Brain pericyte (primary cell): ENCODE data around the gene CREB3L4.

Source experiments
- DNase-seq: peaks from one replicate; pipeline ENCODE4 v3.0.0-alpha.2; 2012; ENCODE audit warnings: low read depth, low spot score

CREB3L4 gene, protein sequence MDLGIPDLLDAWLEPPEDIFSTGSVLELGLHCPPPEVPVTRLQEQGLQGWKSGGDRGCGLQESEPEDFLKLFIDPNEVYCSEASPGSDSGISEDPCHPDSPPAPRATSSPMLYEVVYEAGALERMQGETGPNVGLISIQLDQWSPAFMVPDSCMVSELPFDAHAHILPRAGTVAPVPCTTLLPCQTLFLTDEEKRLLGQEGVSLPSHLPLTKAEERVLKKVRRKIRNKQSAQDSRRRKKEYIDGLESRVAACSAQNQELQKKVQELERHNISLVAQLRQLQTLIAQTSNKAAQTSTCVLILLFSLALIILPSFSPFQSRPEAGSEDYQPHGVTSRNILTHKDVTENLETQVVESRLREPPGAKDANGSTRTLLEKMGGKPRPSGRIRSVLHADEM

DNA sequence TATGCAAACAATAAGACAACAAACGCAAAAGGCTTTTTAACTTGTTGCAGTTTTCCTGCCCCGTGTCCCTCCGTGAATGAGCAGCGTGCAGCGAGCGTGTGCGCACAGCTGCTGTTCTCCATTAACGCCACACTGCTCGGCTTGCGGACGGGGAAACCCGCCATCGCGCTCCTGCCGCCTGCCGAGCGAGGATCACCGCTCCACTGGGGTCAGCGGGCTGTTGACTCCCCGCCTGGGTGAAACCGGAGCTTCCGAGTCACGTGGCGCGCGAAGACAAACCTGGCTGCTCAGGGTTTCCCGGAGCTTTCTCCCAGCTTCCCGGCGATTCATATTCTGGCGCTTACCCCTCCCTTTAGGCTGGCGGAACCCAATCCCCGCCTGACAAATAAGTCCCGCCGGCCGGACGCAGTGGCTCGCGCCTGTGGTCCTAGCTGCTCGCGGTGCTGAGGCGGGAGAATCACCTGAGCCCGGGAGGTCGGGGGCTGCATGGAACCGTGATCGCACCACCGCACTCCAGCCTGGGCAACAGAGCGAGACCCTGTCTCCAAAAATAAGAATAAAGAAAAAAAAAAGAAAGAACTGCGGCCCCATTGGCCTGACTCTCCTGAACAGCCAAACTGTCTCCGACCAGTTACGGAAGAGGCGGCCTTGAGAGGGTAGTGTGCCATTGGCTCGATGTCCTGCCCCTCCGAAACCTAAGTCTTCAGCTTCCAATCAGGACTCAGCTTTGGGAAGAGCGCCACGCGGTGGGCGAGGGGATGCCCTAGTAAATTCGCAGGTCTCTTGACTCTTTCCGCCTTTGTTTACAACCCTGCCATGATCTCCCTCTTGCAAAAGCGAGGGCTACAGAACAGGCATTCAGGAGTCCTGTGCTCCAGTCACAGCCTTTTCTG, at the start of gene CREB3L4:
CREB3L4 (plus strand) TSS at position 796 of the 893 bp plus-strand sequence. CDS start 624 bp downstream, outside the sequence.
- peak; percentile 88 for DNase-seq

DNA sequence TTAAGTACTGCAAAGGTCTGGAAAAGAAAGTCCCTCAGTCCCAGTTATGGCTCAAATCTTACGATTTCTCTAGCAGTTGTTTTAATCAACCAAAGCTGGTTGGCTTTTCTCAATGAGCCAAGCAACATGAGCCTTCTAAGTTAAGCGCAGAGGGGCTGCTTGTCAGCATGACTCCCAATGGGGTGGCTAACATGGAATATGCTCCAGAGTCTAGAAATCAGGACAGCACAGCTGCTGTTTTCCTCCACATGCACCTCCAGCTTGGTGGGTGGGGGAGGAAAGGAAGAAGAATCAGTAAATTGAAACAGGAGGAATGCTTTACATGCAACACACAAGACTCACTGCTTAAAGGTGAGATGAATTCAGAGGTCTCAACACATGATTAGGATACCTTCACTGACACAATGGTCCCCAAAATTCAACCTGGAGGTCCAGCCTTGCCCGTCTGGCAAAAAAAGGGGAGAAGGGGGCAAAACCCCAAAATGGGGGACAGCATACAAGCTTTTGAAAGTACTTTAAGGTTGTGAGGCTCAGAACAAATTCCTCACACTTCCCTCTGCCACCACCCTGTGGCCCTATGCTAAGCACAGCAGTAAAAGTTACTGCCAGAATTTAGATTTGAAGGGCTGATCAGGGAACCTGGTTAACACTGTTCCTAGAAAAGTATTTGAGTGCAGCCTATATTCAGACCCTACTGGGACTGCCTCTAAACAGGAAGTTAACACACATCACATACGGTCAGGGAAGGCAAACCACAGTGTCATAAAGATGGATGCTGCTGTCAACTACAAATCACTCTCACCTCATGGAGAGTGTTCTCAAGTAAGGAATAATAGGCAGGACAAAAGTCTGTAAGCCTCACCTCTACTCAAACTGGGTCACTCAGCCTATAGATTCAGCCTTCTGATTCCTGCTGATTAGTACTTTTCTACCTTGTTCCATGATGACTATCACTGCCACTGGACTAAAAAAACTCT, 47.5 kb upstream of the CREB3L4 start:
- no peak for DNase-seq

- DNase-seq, result no peak
These were observed 46.5 kb upstream of the CREB3L4 start for GRCh38 chr1:153921080-153921802.

- no peak for DNase-seq
These were observed 46.0 kb upstream of the CREB3L4 start for GRCh38 chr1:153921803-153922075.

- DNase-seq, result no peak
These were observed 45.4 kb upstream of the CREB3L4 start for GRCh38 chr1:153922076-153922971.

GRCh38 chr1:153922972-153923925, 44.5 kb upstream of the CREB3L4 start, which contains the start of gene GATAD2B:
Gene GATAD2B, minus strand, starts transcription at chr1:153922972. Its CDS starts 94,625 bp downstream, at chr1:153828347.
- DNase-seq, result peak; percentile 99

GRCh38 chr1:153926405-153926804, 41.3 kb upstream of the CREB3L4 start:
- no peak for DNase-seq

DNA sequence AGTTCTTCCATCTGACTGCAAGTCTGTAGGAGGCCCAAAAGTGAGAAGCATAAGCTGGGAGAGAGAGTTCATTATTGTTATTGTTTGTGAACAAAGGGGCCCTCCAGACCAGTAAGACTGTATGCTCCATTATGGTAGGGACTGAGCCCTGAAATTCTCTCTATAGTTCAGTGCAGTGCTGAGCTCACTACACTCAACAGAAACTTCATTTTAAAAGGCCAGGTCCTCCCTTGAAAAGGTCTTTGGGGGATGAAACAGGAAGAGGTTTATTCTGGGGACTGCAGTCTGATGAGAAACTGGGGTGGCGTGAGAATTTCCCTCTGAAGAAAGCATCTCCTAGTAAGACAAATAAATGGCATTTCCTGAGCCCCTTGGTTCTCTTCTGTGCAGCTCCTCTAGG, 39.5 kb upstream of the CREB3L4 start:
- DNase-seq, result no peak

DNA sequence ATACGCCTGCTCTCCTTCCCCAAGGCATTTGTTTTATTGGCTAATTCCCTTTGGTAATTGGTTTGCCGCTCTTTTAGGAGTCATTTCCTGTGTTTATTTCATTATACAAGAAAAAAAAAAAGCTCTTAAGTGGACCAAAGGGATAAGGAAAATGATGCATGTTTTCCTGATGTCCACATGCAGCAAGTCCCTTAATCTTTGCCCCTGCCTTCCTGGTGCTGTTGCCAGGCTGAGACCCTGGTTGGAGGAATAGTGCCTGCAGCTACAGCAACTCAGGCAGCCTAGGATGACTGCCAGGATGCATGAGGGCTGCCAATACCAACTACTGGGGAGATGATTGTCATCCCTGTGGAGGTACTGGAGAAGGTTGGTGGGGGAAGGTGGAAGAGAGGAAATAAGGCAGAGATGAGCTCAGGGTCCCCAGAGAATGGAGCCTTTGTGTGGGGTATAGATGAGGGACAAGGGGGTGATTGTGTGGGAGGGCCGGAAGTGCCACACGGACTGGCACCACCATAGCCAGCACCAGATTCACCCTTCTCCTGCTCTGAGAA, 38.8 kb upstream of the CREB3L4 start:
- DNase-seq, result no peak

GRCh38 chr1:153929426-153929825, 38.3 kb upstream of the CREB3L4 start:
- no peak for DNase-seq

DNA sequence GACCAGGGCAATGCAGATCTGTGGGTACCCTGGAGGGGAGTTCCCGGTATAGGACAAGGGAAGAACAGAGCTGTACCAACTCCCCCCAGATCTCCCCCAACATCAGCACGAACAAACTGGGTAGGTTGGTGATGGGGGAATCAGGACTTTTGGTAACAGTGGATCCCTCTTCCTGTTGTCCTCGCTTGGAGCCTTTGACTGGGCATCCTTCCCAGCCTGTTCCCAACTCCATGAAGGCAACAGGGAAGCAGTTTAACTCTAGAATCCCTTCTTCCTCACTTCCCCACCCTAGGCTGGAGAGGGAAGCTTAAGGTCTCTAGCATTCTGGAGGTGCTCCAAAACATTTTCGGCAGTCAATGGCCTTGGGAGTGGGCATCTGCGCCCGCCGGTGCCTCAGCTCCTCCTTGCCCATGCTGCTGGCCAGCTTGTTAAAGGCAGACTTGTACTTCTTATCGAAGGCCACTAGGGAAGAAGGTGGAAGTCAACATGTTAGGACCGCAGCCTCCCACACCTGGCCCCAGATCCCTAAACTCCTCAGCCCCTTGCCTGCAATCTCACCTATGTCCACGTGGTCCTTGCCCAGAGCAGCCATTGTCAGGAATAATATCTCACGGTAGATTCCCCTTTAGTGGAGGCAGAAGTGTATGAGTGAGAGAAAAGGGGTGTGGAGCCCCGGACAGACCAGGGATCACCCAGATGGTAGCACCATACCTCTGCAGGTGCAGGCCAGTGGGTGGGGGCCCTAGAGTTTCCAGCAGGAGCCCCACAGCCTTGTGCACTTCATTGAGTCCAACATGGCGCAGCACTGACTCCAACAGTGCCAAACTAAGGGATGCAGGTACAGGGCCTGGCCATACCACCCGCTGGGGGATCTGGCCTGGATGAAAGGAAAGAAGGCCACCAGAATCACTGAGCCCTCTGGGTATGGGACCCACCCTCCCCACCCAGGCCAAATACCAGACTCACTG, 37.4 kb upstream of the CREB3L4 start:
- no peak for DNase-seq

- DNase-seq, result no peak
These were observed 35.3 kb upstream of the CREB3L4 start for GRCh38 chr1:153932156-153933131.

- no peak for DNase-seq
These were observed 34.3 kb upstream of the CREB3L4 start for GRCh38 chr1:153933430-153933829.

- no peak for DNase-seq
These were observed 33.7 kb upstream of the CREB3L4 start for GRCh38 chr1:153933955-153934354.

DNA sequence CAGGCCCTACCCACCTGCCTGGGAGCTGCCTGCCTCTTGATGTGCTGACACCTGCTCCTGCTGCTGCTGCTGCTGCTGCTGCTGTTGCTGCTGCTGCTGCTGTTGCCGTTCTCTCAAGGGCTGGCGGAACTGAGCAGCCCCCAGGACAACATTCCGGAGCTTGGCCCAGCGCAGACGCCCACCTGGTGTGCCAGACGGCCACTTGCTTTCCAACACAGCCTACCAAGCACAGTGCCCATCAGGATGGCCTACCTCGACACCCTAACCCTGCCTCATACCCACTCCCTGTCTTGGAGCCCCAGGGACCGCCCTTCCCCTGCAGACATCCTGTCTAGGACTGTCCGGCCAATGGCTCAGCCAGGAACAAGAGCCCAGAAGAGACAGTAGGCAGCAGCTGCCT, 33.0 kb upstream of the CREB3L4 start:
- no peak for DNase-seq
